GM21360 (cell line): Measurements from ENCODE around the gene DGCR6L.
"Not testable (repeated sequence)": the region's sequence is repeated elsewhere in the genome, so short reads cannot be mapped to it uniquely, and the experiment has no call there.

Experiments
- ATAC-seq: cut with Tn5 transposase; IDR thresholded peaks from one replicate; pipeline ENCODE4 v1.9.1; 2021; ENCODE audit warnings: mild to moderate bottlenecking, moderate library complexity; ENCODE audit not compliant: unreplicated experiment

DGCR6L gene

GRCh38 chr22:20328569-20328930, 8.7 kb upstream of the DGCR6L start:
- not testable (repeated sequence) for ATAC-seq

DNA sequence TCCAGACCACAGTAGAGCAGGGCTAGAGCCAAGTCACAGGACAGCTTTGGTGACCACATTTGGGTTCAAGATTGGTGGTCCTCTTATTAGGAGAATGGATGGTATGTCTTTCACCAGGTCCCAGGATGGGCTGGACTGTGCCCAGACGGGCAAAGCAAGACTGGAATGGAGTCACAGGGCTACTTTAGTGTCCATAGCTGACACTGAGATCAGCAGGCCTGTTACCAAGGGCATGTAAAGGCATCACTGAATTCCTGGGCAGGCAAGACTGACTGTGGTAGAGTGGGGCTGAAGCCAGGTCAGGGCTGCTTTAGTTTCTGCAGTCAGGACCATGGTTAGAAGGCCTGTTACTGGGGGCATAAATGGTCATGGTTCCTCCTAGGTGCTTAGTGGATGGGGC, 6.1 kb upstream of the DGCR6L start:
- ATAC-seq, result not testable (repeated sequence)

DNA sequence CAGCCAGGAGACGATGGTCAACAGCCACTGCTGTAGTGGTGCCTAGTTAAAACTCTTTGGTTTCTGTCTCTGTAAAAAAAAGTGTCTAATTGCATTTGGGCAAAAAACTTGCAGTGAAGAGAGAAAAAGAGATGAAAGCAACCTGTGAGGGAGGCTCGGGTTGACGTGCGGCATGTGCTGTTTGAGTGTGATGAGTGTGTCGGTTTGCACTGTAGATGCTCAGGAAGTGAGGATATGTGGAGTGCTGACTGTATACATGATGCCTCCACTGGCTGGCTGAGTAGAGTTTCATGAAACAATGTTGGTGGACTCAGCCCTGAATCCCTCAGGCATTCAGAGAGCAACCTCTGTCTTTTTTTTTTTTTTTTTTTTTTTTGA, 4.3 kb upstream of the DGCR6L start:
- ATAC-seq, result no peak

DNA sequence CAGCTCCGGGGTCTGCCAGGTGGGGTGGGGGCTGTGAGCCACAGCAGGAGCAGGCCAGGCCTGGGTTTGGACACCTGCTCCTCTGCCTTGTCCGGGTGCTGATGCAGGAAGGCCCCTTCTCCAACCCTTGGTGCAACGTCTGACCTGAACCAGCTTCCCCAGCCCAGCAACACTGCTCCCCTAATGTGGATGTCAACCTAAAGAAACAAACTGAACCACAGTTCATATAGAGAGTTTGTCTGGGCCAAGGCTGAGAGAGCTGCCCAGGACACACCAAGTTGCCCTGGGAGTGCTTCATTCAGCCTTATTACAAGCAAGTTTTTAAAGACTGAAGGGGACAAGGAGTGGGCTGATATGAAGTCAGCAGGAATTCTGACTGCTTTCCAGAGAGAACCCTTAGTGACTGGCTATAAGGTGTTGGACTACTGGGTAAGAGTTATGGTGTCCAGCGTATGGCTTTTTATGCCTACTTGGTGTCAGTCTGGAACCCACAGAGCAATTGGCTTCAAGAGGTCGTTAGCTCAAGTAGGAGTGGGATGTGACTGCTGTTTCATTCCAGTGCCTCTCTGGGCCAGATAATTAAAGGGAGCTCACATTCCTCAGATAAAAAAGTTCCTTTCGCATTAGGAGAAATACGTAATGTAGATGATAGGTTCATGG, 1.8 kb upstream of the DGCR6L start:
- not testable (repeated sequence) for ATAC-seq

GRCh38 chr22:20320659-20321551, 1.0 kb upstream of the DGCR6L start:
- ATAC-seq, result not testable (repeated sequence)

DNA sequence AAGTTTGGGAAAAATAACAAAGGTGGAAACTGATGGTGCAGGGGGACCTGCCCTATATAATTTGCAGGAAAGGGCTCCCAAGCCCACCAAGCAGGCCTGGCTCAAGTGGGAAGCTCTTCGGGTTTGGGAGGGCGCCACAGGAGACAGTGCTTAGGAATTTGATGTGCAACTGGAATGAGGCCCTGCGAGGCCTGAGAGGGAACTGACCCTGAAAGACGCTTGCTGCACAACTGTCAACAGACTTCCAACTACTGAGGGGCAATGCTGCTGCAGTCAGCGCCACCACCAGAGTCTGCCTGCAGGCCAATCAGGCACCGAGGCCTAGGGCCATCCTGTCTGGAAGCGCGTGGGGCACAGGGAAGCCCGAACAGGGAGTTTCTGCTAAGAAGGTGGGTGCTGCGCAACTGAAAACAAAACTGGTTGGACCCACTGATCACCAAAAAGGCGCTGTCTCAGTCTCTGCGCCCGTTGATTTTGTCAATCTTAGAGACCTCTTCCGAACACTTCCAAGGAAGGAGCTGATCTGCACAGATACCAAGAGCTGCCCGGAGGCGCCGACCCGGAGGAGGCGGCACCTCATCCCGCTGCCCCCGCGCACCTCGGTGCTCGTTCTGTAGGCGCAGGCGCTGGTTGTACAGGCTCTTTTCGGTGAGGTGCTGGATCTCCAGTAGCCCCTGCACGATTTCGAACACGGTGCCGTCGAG, 667 bp downstream of the DGCR6L start:
- no peak for ATAC-seq

DNA sequence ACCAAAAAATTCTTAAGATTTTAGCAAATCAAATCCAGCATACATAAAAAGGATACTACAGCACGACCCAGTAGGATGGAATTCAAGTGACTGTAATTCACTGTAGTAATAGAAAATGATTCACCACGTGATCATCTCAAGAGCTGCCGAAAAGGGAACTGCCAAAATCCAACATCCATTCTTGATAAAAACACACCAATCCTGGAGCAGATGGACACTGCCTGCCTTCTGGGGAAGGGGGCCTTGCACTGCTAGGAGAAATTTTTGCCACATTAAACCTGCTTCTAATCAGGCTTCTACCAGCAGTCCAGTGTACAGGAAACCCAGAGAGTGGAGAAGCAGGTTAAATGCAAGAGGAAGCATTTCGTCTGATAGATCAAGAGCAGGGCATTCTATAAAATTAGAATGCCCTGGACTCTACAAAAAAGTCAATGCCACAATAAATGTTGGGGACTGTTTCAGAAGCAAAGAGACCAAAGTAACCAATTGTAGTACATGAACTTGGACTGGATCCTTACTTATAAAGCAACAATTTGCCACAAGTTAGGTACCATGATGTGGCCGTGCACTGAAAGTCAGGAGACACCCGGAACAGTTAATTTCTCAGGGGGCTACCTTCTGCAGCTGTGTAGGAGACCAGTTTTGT, 1.7 kb downstream of the DGCR6L start:
- ATAC-seq, result not testable (repeated sequence)

- ATAC-seq, result not testable (repeated sequence)
These were observed 2.3 kb downstream of the DGCR6L start for GRCh38 chr22:20317402-20318042.

DNA sequence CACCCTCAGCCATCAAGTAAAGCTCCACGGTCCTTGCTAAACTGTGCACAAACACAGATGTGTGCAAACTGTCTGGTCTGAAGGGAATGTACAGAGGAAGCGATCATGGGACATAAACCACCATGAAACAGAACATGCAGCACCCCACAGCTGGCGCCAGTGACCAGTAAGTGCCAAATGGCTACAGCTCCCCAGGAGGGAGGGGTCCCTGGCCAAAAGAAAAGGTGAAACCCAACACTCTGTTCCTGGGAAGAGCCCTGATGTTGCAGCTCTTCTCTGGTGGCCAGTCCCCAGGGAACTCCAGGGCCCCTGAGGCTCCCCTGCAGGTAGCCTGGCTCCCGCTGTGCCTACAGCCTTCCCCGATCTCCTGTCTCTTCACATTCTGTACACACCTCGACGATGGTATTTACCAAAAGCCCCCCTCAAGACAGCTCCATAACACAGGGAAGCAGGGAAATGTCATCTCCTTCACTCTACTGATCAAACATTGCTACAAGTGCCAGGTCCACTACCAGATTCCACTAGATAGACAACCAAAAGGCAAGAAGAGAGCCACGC, 2.9 kb downstream of the DGCR6L start:
- no peak for ATAC-seq

DNA sequence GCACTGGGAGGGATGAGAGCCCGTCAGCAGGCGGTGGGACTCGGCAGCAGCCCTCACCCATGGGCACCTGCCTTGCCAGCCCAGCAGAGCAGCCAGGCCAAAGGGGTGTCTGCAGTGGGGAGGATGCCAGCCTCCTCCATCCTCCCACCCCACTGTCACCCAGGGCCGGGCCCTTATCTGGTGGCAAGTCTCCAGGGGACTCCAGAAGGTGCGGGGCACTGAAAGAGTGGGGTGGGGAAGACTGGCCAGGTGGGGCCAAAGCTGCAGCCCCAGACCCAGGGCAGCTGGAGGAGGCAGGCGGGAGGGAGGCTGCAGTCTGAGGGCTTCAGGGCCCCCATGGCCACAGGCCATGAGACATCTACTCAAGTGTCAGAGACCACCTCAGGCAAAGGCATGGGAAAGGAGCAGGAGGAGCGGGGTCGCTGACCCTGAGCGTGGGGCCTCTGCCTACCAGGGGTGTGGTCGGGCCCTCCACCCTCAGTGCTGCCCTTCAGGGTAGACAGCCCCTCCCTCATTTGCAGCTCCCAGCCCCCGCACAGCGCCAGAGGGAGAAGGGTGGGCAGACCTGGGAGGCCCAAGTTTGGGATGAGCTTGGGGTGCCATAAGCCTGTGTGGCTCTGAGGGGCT, 3.5 kb downstream of the DGCR6L start:
- no peak for ATAC-seq

DNA sequence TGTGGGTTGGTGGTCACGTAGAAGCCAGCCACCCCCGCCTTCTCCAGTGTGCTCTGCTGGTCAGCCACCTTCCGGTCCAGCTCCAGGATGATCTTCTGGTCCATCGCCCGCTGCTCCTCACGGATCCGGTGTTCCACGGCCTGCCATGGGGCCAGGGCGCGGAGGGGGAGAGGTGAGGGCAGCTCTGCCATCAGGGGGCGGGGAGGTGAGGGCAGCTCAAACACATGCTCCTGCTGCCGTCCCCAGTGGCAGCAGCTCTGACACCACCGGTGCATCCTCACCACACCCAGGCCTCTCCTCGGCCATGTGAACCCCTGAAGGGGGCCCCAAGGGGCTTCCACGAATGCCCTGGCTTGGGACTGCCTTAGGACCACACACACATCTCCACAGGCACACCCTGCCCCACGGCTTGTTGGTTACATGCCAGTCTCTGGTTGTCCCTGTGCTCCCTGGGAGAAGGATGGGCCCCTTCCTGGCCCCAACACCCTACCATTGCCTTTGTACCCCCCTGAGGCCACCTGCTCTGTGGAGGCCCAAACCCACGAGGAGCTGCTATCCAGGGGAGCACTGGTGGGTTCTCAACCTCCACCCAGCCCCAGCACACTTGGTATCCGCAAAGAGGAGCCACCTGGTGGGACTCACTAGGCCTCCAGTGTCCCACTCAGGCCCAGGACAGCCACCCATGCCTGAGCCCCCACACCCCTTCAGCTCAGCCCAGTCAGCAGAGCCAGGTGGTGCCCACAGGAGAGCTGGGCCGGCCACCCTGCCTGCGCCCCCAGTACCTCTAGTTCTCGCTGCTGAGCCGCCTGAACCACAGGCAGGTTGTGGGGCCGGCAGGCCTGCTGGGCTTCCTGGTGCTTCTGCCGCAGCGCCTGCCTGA, 4.3 kb downstream of the DGCR6L start:
- ATAC-seq, result no peak

DNA sequence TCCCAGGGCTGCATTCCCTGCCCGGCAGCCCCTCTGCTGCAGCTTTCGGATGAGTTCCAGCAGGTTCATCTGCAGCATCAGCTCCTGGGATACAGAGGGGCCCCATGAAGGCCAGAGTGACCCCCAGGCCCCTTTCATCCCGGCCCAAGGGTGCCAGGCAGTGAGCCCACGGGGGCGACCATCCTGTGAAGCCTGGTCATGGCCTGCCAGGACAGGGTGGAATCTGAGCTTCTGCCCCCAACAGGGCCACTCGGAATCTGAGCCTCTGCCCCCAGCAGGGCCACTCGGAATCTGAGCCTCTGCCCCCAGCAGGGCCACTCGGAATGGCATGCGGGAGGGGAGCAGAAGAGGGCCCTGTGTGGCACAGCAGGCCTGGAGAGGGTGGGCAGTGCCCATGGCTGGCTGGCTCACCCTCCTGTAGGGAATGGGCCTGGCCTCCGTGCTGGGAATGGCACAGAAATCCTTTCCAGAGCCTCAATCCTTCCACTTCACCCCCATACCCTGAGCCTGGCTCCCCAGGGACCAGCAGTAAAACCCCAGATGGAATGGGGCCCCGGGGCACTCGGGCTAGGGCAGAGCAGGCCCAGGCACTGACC, 5.0 kb downstream of the DGCR6L start:
- not testable (repeated sequence) for ATAC-seq

- not testable (repeated sequence) for ATAC-seq
These were observed 5.7 kb downstream of the DGCR6L start for GRCh38 chr22:20314206-20314605.

GRCh38 chr22:20313306-20314077, 6.4 kb downstream of the DGCR6L start:
- ATAC-seq, result not testable (repeated sequence)

DNA sequence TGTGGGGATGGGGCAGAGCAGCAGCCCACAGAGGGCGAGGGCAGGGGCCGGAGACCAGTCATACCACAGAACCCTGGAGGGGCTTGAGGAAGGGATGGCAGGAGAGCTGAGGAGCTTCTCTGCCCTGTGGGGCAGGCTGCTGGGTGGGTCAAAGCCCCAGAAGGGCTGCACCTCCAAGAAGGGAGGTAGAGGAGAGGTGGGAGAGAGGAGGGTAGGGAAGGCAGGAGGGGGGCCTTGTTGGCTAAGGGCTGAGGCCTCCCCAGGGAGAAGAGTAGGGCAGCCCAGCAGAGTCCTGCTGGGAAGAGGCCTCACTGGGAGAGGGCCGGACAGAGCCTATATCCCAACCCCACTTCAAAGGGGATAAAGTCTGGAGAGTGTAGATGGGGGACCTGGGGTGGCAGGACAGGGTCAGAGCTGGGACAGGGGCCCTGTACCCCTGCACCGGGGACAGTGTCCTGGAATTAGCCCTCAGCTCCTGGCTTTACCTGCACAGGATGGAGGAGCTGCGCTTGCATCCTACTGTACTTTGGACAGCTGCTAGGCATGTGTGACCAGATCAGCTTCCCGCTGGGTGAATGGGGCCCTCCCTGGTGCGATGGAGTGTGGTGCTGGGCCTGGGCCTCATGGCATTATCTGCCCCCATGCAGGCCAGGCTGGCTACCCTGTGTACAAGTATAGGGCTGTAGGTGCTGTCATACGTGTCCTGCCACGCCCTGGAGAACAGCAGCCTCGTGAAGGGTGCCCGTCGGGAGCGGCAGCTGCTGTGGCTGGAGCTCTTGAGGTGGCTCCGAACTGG, 7.3 kb downstream of the DGCR6L start:
- ATAC-seq, result no peak

DNA sequence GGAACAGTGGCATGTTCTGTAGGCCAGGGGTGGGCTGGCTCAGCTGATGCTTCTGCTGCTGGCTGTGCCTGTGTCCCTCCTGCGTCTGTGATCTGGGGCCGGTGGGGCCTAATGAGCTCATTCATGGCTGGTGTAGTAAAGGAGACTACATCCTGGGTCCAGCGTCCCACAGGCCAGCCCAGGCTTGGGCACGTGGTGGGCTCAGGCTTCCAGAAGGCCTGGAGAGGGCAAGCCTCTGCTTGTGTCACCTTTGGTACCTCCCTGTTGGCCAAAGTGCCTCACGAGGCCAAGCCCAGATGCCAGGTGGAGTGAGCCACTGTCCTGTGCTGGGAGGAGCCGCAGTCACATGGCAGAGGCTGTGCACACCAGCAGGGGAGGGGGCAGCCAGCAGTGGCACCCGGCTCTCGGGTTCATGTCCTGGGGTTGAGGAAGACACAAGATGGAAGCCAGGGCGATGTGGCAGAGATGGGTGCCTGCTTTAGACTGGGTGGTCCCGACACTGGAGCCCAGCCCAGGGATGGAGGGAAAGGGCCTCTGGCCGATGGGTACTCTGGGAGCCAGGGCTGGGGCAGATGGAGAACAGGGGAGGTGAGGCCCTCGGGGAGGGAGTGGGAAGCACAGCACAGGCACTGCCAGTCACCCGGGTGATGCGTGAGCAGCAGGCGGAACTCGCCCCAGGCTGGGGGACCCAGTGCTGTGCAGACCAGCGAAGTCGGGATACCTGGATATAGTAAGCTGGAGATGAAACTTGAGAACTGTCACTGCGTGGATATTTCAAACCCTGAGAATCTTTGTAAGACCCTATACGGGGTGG, 8.4 kb downstream of the DGCR6L start:
- not testable (repeated sequence) for ATAC-seq
